H9 (cell line): ENCODE results near the gene LMNTD2. TPM values are rescaled to one million over a fixed set of nuclear protein-coding genes. Genes with fewer than 3 reads are reported as not detected.

Source experiments
- DNase-seq: peaks from one replicate; pipeline ENCODE4 v3.0.0-alpha.2; 2017
- H2AFZ ChIP-seq: one replicate; pipeline ENCODE4 v1.6.1; 2013; ENCODE audit warnings: mild to moderate bottlenecking, low read length, control low read depth, moderate library complexity
- H2AK5ac ChIP-seq: 2 replicates; pipeline ENCODE4 v1.6.1; 2013; ENCODE audit warnings: low read length, control low read depth, mixed read lengths; ENCODE audit not compliant: insufficient read length
- H2BK120ac ChIP-seq: one replicate; pipeline ENCODE4 v1.6.1; 2013; ENCODE audit warnings: low read depth, mild to moderate bottlenecking, low read length, control low read depth, inconsistent platforms; ENCODE audit not compliant: poor library complexity, severe bottlenecking
- H2BK12ac ChIP-seq: 2 replicates; pipeline ENCODE4 v1.6.1; 2013; ENCODE audit warnings: low read length, control low read depth, mixed read lengths, low read depth; ENCODE audit not compliant: insufficient read length
- H2BK15ac ChIP-seq: 2 replicates; pipeline ENCODE4 v1.6.1; 2013; ENCODE audit warnings: low read depth, low read length, control low read depth
- H2BK20ac ChIP-seq: one replicate; pipeline ENCODE4 v1.6.1; 2013; ENCODE audit warnings: low read depth, mild to moderate bottlenecking, low read length, control low read depth, inconsistent platforms; ENCODE audit not compliant: poor library complexity, severe bottlenecking
- H2BK5ac ChIP-seq: 2 replicates; pipeline ENCODE4 v1.6.1; 2013; ENCODE audit warnings: low read length, control low read depth, mixed read lengths; ENCODE audit not compliant: insufficient read length
- H3K14ac ChIP-seq: 2 replicates; pipeline ENCODE4 v1.6.1; 2013; ENCODE audit warnings: low read length, control low read depth; ENCODE audit not compliant: insufficient read depth
- H3K18ac ChIP-seq: 2 replicates; pipeline ENCODE4 v1.6.1; 2013; ENCODE audit warnings: low read depth, mild to moderate bottlenecking, mixed read lengths, low read length, control low read depth; ENCODE audit not compliant: insufficient read length
- H3K23ac ChIP-seq: 2 replicates; pipeline ENCODE4 v1.6.1; 2013; ENCODE audit warnings: low read length, control low read depth, mixed read lengths, low read depth; ENCODE audit not compliant: insufficient read length
- H3K23me2 ChIP-seq: 2 replicates; pipeline ENCODE4 v1.6.1; 2013; ENCODE audit warnings: low read depth, mild to moderate bottlenecking, mixed read lengths, low read length, control low read depth; ENCODE audit not compliant: insufficient read length, poor library complexity, severe bottlenecking
- H3K27ac ChIP-seq: 2 replicates; pipeline ENCODE4 v1.5.1; 2013; ENCODE audit warnings: low read length, control low read depth, mixed read lengths, low read depth; ENCODE audit not compliant: insufficient read length
- H3K27me3 ChIP-seq: 2 replicates; pipeline ENCODE4 v1.6.1; 2013; ENCODE audit warnings: low read length, control low read depth, inconsistent platforms; ENCODE audit not compliant: insufficient read depth
- H3K4ac ChIP-seq: 2 replicates; pipeline ENCODE4 v1.6.1; 2013; ENCODE audit warnings: low read depth, mild to moderate bottlenecking, control low read depth, inconsistent platforms, low read length, moderate library complexity
- H3K4me1 ChIP-seq: 2 replicates; pipeline ENCODE4 v1.6.1; 2013; ENCODE audit warnings: low read length, control low read depth, inconsistent platforms; ENCODE audit not compliant: insufficient read depth
- H3K4me2 ChIP-seq: 2 replicates; pipeline ENCODE4 v1.6.1; 2013; ENCODE audit warnings: low read length, control low read depth, mixed read lengths; ENCODE audit not compliant: insufficient read length, insufficient read depth
- H3K56ac ChIP-seq: 2 replicates; pipeline ENCODE4 v1.6.1; 2013; ENCODE audit warnings: low read depth, mild to moderate bottlenecking, mixed read lengths, low read length, control low read depth; ENCODE audit not compliant: insufficient read length
- H3K79me1 ChIP-seq: 2 replicates; pipeline ENCODE4 v1.6.1; 2013; ENCODE audit warnings: low read depth, mild to moderate bottlenecking, moderate library complexity, low read length, control low read depth, inconsistent platforms; ENCODE audit not compliant: insufficient read depth, poor library complexity, severe bottlenecking
- H3K79me2 ChIP-seq: 2 replicates; pipeline ENCODE4 v1.6.1; 2013; ENCODE audit warnings: low read length, control low read depth, inconsistent platforms; ENCODE audit not compliant: insufficient read depth
- H3K9ac ChIP-seq: 2 replicates; pipeline ENCODE4 v1.6.1; 2013; ENCODE audit warnings: low read length, control low read depth, mixed read lengths; ENCODE audit not compliant: insufficient read length; ENCODE audit errors: extremely low read depth
- H3K9me3 ChIP-seq: one replicate; pipeline ENCODE4 v1.6.1; 2013; ENCODE audit warnings: low read depth, low read length, inconsistent platforms; ENCODE audit not compliant: control insufficient read depth
- H3T11ph ChIP-seq: one replicate; pipeline ENCODE4 v1.6.1; 2013; ENCODE audit warnings: mild to moderate bottlenecking, low read length, control low read depth, inconsistent platforms
- H4K20me1 ChIP-seq: one replicate; pipeline ENCODE4 v1.6.1; 2013; ENCODE audit not compliant: control insufficient read depth, insufficient read length, insufficient read depth
- H4K5ac ChIP-seq: 2 replicates; pipeline ENCODE4 v1.6.1; 2013; ENCODE audit warnings: low read depth, mild to moderate bottlenecking, mixed read lengths, low read length, control low read depth; ENCODE audit not compliant: insufficient read length
- H4K8ac ChIP-seq: replicated peaks from 2 replicates; pipeline ENCODE4 v1.6.1; 2013; ENCODE audit warnings: low read length, control low read depth, mixed read lengths, low read depth; ENCODE audit not compliant: insufficient read length
- H4K91ac ChIP-seq: 2 replicates; pipeline ENCODE4 v1.6.1; 2013; ENCODE audit warnings: low read depth, mild to moderate bottlenecking, moderate library complexity, mixed read lengths, low read length, control low read depth; ENCODE audit not compliant: insufficient read length
- H3K27ac Mint-ChIP-seq, 3 experiments: 2 replicates in 2 of 3; 3 replicates in 1 of 3; pipeline ENCODE4 v1.8.0; 2020 to 2021; ENCODE audit warnings: mixed read lengths in 3 of 3, mild to moderate bottlenecking in 1 of 3, moderate library complexity in 1 of 3
- H3K27me3 Mint-ChIP-seq: 2 replicates; pipeline ENCODE4 v1.8.0; 2021; ENCODE audit warnings: low read depth, mild to moderate bottlenecking, moderate library complexity, mixed read lengths
- H3K36me3 Mint-ChIP-seq, 3 experiments: 2 replicates in 2 of 3; 3 replicates in 1 of 3; pipeline ENCODE4 v1.8.0; 2020 to 2021; ENCODE audit warnings: low read depth in 3 of 3, mixed read lengths in 3 of 3; ENCODE audit not compliant: insufficient read depth in 1 of 3
- H3K4me1 Mint-ChIP-seq, 2 experiments: 2 replicates each; pipeline ENCODE4 v1.8.0; 2020; ENCODE audit warnings: mixed read lengths in 2 of 2
- H3K4me3 Mint-ChIP-seq, 2 experiments: 2 replicates in 1 of 2; 3 replicates in 1 of 2; pipeline ENCODE4 v1.8.0; 2020 to 2021; ENCODE audit warnings: mild to moderate bottlenecking in 2 of 2, mixed read lengths in 2 of 2, moderate library complexity in 1 of 2
- H3K9me3 Mint-ChIP-seq, 2 experiments: 2 replicates in 1 of 2; 3 replicates in 1 of 2; pipeline ENCODE4 v1.8.0; 2020; ENCODE audit warnings: mild to moderate bottlenecking in 2 of 2, mixed read lengths in 2 of 2, moderate library complexity in 1 of 2
- WGBS: extraction: QIAGEN DNeasy Blood & Tissue Kit; methylation state at CpG from one replicate; pipeline ENCODE4 v1.1.7; 2013; ENCODE audit warnings: missing lambda C conversion rate, low lambda C conversion rate, mixed read lengths; ENCODE audit not compliant: insufficient read length; ENCODE audit errors: extremely low coverage; 5-methylcytosine and 5-hydroxymethylcytosine counted together
- total RNA-seq: library from RNA; stranded (reverse); gene quantifications from 2 replicates; pipeline ENCODE4 v1.2.1, GENCODE V29; 2021
- TF ChIP-seq, protein P1 (sequence below): fragments of 200-600 bp; sonication (generic); conservative IDR thresholded peaks from 3 replicates; pipeline ENCODE4 v1.8.0; 2021; ENCODE audit warnings: antibody characterized with exemption, mild to moderate bottlenecking

LMNTD2 gene
- total RNA-seq, 1 experiment from 2014 or later: 4.7 TPM

DNA sequence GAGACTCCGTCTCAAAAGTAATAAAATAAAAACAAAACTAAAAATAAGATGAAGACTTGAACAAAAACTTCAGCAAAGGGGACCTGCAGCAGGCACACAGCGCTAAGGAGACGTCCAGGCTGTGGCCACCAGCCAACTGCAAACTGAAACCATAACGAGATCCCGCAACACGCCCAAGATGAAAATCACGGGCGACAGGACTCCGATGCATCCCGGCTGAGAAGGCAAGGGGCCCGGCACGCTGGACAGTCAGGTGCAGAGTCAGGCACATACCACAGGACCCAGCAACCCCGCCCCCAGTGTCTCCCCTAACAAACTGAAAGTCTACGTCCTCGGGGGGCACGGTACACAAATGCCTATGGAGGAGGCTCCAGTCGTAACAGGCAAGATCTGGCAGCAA is 34.3 kb downstream of the LMNTD2 start:
- H4K5ac ChIP-seq: no peak overlapping the region
- H3K9me3 ChIP-seq: no peaks in the 10 kb centered on the region
- no peak overlapping the region for H4K8ac ChIP-seq
- H3K36me3 Mint-ChIP-seq: peaks cover 0 to 3% (median under 1%) of the 10 kb centered on the region in 3 experiments; a peak in 3 of 7 replicates
- no peaks in the 10 kb centered on the region for H3K4me1 ChIP-seq
- no peak overlapping the region for H2BK20ac ChIP-seq
- no peaks in the 10 kb centered on the region for H3K27me3 ChIP-seq
- H3K79me2 ChIP-seq: no peaks in the 10 kb centered on the region
- H3K56ac ChIP-seq: no peak overlapping the region
- H3T11ph ChIP-seq: no peak overlapping the region
- no peak overlapping the region for H3K23ac ChIP-seq
- H2BK120ac ChIP-seq: no peak overlapping the region
- H3K79me1 ChIP-seq: no peaks in the 10 kb centered on the region
- H2AFZ ChIP-seq: no peak overlapping the region
- no peak overlapping the region for H3K18ac ChIP-seq
- H3K27ac ChIP-seq: no peak overlapping the region
- H2AK5ac ChIP-seq: no peak overlapping the region
- H2BK15ac ChIP-seq: no peak overlapping the region
- no peaks in the 10 kb centered on the region for H3K4me1 Mint-ChIP-seq
- H3K4me3 Mint-ChIP-seq: no peak overlapping the region
- H2BK5ac ChIP-seq: no peak overlapping the region
- H3K14ac ChIP-seq: no peak overlapping the region
- no peak overlapping the region for H2BK12ac ChIP-seq
- no peaks in the 10 kb centered on the region for H3K23me2 ChIP-seq
- H3K27me3 Mint-ChIP-seq: peaks cover 3% of the 10 kb centered on the region
- H3K4ac ChIP-seq: no peak overlapping the region
- WGBS: no CpG with 5 or more reads among the region's 17 CpGs
- H3K9me3 Mint-ChIP-seq: peaks cover 5 to 11% of the 10 kb centered on the region in 2 experiments
- no peak for DNase-seq
- H4K91ac ChIP-seq: no peak overlapping the region
- TF ChIP-seq, protein P1, sequence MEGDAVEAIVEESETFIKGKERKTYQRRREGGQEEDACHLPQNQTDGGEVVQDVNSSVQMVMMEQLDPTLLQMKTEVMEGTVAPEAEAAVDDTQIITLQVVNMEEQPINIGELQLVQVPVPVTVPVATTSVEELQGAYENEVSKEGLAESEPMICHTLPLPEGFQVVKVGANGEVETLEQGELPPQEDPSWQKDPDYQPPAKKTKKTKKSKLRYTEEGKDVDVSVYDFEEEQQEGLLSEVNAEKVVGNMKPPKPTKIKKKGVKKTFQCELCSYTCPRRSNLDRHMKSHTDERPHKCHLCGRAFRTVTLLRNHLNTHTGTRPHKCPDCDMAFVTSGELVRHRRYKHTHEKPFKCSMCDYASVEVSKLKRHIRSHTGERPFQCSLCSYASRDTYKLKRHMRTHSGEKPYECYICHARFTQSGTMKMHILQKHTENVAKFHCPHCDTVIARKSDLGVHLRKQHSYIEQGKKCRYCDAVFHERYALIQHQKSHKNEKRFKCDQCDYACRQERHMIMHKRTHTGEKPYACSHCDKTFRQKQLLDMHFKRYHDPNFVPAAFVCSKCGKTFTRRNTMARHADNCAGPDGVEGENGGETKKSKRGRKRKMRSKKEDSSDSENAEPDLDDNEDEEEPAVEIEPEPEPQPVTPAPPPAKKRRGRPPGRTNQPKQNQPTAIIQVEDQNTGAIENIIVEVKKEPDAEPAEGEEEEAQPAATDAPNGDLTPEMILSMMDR: no peak
- no peak overlapping the region for H3K4me2 ChIP-seq
- H3K27ac Mint-ChIP-seq: no peak overlapping the region
- H3K9ac ChIP-seq: no peak overlapping the region
- H4K20me1 ChIP-seq: no peaks in the 10 kb centered on the region
